HUDEP-2 (cell line): ENCODE data around the gene KLHL20.
"Not testable (repeated sequence)": the region's sequence is repeated elsewhere in the genome, so short reads cannot be mapped to it uniquely, and the experiment has no call there.

Source experiments
- DNase-seq, 76 experiments: peaks; one replicate each; lab custom pipeline; 2025; ENCODE audit not compliant: unreplicated experiment in 76 of 76; lab: John Stamatoyannopoulos, UW

Gene KLHL20

DNA sequence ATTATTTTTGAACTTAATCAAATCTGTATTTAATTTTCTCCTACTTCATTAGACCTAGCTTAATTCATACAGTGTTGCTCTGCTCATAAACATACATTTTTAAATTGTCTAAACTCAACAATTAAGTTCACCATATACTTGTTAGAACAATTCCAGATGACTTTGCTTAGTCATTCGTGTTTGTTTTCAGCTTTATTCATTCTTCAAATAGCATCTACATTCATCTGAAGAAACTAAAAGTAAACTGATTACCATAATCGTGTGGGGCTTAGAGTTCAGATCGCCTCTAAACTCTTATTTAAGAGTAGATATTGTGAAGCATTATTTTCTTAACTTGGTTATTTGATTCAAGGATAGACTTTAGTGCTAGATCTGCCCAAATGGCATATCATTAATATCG is 34.4 kb downstream of the KLHL20 start:
- no peak for DNase-seq

DNA sequence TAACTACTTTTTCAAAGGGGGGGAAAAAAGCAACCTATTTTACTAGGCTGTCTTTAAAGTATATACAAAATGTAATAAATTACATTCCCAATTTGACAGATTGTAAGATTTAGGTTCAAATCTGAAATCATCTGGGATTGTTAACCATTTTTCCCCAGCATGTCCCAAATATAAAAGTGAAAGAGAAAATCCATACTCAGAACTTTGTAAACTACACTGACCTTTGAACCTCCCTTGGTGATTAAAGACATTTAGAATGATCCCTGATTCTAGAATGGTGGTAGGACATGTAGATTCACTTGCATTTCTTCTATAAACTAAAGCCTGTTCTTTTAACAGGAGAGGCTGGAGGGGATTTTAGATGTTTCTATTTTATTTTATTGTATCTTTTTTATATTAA is 39.0 kb downstream of the KLHL20 start:
- no peak for DNase-seq

DNA sequence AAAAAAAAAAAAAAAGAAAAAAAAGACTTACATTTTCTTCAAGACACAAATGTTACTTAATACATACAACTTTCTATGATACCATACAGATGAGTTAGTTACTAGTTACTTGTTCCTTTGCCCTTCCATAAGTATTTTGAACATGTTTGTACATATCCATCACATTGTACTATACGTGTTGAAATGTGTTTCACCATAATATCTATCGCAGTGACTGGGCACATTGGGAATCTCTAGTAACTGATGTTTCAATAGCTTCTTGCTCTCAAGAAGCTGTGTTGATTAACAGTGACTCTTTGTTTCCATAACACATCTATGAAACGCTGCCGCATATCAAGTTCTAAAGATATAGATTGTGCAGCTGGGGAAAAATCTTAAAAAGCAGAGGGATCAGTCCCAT is 42.9 kb downstream of the KLHL20 start:
- no peak for DNase-seq

DNA sequence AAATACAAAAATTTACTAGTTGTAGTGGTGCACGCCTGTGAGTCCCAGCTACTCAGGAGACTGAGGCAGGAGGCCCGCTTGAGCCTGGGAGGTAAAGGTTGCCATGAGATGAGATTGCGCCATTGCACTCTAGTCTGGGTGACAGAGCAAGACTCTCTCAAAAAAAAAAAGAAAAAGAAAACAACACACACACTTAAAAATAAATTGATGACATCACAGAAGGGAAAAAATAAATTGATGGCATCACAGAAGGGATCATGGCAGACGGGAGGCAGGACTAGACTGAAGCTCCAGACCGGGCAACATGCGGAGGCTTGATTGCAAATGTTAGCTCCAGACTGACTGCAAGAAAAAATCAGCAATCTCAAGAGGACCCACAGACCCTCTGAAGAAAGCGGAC is 43.3 kb downstream of the KLHL20 start:
- DNase-seq = no peak

DNA sequence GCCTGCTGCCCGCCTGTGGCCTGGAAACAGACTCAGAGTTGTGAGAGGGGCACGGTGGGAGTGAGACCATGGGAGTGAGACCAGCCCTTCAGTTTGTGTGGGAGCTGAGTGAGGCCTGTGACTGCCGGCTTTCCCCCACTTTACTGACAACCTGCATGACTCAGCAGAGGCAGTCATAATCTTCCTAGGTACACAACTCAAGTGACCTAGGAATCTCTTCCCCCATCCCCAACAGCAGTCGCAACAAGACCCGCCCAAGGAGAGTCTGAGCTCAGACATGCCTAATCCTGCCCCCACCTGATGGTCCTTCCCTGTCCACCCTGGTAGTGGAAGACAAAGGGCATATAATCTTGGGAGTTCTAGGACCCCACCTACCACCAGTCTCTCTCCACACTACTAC is 44.2 kb downstream of the KLHL20 start:
- no peak for DNase-seq

DNA sequence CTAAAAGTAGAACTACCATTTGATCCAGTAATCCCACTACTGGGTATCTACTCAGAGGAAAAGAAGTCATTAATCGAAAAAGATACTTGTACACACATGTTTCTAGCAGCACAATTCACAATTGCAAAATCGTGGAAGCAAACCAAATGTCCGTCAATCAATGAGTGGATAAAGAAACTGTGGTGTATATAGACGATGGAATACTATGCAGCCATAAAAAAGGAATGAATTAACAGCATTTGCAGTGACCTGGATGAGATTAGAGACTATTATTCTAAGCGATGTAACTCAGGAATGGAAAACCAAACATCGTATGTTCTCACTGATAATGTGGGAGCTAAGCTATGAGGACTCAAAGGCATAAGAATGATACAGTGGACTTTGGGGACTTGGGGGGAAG is 49.5 kb downstream of the KLHL20 start:
- not testable (repeated sequence) for DNase-seq

DNA sequence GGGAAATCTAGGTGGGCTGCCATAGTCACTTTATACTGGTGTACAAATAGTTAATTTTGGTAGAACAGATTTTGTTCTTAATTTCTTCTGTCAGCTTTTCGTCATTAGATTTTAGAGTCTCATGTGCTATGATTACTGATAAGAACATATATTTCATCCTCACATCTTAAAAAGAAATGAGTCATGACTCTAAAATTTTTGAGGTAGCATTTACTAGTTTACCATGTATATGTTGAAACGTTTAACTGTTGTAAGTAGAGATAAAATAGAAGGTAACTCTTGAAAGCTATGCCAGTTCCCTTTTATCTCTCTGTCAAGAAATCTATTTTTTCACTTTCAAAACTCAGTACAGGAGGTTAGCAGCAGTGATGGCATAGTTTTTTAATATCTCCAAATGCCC is 53.4 kb downstream of the KLHL20 start:
- DNase-seq = no peak

DNA sequence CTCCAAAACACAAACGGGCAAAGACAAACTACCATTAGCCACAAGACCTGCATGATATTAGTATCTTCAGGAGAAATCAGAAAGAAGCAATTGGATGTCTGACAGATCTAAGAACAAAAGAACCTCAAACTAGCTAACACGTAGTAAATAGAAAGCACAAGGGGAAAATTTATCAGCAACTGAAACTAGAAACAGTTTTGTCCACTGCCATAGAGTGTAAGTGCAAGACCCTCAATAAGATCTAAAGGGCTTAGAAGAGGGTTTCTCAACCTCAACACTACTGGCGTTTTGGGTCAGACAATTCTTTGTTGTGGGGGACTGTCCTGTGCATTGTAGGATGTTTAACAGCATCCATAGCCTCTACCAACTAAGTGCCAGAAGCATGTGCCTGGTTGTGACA is 54.0 kb downstream of the KLHL20 start:
- no peak for DNase-seq

DNA sequence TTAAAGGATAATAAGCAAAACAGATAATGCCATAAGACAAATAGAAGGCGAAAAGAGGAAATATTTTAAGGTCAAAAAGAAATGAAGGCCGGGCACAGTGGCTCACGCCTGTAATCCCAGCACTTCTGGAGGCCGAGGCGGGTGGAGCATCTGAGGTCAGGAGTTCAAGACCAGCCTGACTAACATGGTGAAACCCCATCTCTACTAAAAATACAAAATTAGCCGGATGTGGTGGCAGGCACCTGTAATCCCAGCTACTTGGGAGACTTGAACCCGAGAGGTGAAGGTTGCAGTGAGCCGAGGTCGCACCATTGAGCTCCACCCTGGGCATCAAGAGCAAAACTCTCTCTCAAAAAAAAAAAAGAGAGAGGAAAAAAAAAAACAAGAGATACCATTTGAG is 55.5 kb downstream of the KLHL20 start:
- DNase-seq = not testable (repeated sequence)

DNA sequence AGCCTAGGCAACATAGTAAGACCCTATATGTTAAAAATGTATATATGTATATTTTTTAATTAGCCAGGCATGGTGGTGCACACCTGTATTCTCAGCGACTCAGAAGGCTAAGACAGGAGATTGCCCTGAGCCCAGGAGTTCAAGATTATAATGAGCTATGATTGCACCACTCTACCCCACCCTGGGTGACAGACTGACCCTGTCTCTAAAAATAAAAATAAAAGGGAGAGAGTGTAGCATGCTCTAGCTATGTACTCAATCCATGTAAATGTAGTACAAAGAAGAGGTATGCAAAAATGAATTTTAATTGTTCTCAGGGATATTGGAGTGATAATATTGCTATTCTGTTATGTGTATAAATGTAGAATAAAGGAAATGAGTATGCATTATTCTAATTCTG is 56.8 kb downstream of the KLHL20 start:
- no peak for DNase-seq

DNA sequence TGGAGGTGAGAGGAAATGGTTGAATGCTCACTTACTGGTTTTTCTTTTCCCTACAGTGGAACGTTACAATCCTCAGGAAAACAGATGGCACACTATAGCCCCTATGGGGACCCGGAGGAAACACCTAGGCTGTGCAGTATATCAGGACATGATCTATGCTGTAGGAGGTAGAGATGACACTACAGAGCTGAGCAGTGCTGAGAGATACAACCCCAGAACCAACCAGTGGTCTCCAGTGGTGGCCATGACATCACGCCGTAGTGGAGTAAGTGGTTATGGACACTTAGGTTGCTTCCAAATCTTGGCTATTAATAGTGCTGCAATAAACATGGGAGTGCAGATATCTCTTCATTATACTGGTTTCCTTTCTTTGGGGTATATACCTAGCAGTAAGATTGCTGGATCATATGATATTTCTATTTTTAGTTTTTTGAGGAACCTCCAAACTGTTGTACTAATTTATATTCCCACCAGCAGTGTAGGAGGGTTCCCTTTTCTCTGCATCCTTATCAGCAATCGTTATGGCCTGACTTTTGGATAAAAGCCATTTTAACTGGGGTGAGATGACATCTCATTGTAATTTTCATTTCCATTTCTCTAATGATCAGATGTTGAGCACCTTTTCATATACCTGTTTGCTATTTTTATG is 60.9 kb downstream of the KLHL20 start:
- DNase-seq = peak in 1 of 76 experiments; percentile 8

DNA sequence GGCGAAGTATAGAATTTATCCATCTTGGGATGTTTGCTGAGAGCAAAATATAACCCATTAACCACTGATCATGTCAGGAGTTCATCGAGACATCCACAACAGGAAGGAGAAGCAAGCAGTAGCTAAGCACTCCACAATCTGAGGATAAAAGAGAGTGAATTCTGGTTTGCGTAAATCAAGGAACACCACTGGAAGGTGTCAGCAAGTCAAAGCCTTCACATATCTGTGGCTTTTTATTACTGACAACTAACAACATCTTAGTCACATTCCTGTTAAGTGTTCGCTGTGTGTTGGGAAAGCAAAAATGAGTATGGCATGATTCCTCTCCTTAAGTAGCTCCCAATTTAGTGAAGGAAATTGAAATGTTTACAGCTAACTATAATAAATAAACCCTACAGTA is 65.2 kb downstream of the KLHL20 start:
- DNase-seq = no peak

DNA sequence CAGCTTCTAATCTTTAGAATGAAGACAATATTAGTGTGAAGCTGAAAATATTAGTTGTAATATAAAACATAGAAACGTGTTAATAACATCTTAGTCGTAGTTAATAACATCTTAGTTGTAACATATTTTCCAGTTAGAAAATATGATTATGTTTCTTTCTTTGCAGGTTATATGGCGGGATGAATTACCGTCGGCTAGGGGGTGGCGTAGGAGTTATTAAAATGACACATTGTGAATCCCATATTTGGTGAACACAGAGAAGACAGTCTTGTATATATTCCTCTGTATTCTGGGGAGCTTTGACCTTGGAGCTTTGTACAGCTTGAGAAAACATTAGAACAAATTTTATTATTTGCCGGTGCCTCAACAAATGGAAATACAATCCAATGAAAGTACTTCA is 70.2 kb downstream of the KLHL20 start:
- no peak for DNase-seq

DNA sequence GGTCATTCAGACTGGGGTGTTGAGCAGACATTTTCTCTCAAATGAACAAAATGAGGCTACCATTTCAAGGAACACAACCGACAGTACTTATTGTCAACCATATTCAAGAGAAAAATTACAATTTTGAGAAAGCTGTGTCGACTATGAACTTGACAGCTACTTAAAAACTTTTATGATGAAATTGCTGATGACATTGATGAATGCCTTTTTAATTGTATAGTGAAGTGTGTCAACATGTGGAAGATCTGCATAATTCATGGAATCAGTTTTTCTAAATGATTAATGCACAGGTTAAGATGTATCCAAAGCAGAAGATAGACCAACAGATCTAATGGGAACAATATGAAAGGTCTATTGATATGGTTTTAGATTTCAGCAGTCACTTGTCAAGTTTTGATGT is 75.1 kb downstream of the KLHL20 start:
- no peak for DNase-seq

DNA sequence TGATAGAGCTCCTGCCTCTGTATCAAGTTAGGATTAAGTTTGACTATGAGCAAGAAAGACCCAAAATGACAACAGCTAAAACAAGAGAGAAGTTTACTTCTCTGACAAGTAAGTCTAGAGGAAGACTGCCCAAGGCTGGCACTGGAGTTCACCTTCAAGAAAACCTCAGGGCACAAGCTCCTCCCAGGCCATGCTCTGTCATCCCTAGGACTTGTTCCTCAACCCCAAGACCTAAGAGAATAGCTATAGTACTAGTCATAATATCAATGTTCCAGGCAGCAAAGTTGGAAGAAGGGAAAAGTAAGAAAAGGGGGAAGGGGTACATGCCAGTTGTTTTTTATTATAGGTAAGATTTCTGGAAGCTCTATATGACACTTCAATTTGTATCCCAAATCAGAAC is 83.3 kb downstream of the KLHL20 start:
- no peak for DNase-seq

DNA sequence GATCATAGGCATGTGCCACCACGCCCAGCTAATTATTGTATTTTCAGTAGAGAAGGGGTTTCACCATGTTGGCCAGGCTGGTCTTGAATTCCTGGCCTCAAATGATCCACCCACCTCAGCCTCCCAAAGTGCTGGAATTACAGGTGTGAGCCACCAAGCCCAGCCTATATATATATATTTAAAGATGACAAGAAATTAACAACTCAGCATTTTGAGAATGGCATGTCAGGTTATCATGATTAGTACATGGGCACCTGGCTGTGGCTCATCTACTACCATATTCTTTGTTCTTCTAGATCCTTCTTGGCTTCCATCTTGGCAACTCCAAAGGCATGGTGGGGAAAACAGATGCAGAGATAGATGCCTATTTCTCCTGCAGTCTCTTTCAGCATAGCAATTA is 85.2 kb downstream of the KLHL20 start:
- DNase-seq = not testable (repeated sequence)

DNA sequence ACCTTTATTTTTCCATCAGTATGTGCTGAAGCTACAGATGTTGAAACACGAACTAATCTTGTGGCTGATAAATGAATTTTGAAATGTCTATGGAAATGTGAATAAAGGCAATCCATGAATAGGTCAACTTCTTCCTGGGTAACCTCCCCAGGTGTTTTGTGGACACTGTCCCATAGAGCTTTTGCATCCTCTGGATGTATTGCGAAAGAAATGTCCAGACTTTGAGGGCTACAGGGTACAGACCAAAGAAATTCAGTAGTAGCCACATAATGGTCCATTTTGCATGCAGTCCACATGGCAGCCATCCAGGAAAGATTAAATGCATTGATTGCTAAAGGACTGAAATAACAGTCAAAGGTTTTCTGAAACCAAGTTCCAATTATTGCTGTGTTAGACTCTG is 88.2 kb downstream of the KLHL20 start:
- peak in 1 of 76 experiments; percentile 2 for DNase-seq

DNA sequence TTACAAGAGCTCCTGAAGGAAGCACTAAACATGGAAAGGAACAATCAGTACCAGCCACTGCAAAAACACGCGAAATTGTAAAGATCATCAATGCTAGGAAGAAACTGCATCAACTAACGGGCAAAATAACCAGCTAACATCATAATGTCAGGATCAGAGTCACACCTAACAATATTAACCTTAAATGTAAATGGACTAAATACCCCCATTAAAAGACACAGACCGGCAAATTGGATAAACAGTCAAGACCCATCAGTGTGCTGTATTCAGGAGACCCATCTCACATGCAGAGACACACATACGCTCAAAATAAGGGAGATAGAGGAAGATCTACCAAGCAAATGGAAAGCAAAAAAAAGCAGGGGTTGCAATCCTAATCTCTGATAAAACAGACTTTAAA is 98.9 kb downstream of the KLHL20 start:
- DNase-seq = not testable (repeated sequence)

DNA sequence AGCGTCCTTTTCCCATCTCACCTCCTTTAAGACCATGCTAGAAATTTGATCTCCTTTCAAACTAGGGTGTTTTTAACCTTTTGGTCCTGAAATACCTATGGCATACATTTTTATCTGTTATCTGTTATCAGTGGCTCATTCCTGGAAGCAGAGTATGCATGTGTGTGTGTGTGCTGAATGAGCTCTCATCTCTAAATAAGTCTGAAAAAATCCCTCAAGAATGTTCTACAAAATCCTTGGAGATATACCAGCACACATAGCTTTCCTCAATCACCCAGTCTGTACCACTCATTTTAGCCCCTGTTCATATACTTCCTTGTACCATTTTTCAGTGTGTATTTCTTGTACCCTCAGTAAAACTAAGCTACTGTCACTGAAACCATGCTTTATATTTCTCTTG is 103.7 kb downstream of the KLHL20 start:
- DNase-seq = no peak

DNA sequence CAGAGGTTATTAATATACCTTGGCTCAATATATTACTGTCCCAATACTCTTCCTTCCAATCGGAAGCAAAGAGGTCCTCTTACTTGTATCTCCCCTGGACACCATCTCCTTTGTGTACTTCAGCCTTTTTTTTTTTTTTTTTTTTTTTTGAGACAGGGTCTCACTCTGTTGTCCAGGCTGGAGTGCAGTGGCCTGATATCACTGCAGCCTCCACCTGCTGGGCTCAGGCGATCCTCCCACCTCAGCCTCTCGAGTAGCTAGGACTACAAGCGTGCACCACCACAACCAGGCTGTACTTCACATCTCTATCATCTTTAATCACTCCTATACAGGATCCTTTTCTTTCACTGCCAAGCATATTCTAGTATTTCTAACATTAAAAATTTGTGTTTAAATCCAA is 106.9 kb downstream of the KLHL20 start:
- DNase-seq = no peak

DNA sequence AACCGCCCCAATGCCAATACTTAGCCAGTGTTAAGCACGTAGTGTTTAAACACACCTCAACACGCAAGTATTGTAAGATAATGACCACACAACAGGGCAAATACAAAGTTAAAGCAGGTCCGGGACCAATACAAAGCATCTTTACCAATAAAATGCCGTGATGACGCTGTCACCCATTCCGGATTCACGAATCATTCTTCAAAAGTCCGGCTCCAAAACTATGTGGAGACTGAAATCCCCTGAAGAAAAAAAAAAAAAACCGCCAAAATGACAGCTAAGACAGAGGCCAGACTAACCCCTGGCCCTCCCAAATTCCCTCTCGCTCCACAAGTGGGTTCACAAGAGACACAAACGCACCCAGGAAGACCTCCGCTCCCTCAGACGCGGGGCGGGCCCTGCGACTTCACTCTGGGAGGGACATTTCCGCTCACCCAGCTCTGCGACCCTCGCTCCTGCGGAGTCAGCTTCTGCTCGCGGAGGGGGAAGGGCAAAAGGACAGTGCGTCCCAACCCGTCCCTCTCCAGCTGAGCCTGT is 109.1 kb downstream of the KLHL20 start:
- DNase-seq = peak in 3 of 76 experiments; percentile 17 to 58 (median 29)

DNA sequence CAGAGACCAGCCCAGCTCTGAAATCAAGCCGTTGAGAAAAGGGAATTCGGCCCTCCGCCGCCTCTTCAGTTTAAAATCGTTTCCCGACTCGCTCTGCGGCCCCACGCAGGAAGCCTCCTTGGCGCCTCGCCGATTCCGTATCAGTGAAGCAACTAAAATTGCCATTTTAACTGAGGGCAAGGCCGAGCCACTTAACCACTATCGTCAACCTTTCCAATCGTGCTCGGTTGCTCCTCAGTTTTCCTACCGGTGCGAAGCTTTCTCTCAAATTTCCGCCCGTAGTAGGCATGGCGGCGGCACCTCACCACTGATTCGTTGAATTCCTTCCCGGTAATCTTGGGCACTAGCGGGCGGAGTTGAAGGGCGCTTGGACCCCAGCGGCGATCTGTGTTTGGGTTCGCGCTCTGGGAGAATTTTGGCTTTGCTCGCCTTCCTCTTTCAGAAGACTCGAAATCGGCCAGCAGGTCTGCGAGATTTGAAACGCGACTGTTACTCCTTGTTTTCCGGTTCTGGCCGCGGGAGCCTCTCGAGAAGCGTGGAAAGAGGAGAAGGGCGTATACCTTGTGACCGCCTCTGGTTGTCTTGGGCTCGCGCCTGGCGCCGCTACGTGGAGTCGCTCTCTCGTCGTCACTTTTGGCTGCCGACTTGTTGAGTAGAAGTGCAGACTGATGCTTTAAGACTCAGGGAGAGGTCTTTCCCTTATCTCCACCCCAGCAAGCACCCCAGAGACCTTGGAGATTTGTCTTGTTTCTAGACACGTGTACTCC is 109.7 kb downstream of the KLHL20 start, which contains the start of the genes CENPL and DARS2:
CENPL (minus strand) TSS at position 569 of the 767 bp plus-strand sequence. CDS start 13,584 bp downstream, outside the sequence.
DARS2 (plus strand) TSS at position 359 of the 767 bp plus-strand sequence. CDS start 557 bp downstream, outside the sequence.
- DNase-seq = peak; percentile 38 to 99 (median 94)
